Heart right ventricle (tissue), 16 donors: Measurements from ENCODE around the gene DDAH1. TPM values are rescaled to one million over a fixed set of nuclear protein-coding genes. Genes with fewer than 3 reads are reported as not detected.

Source experiments
- ATAC-seq, 8 donors: fragments of 200-7000 bp; cut with Tn5 transposase; one replicate each; pipeline ENCODE4 v1.9.1; 2020; ENCODE audit warnings: mild to moderate bottlenecking in 8 of 8, moderate library complexity in 8 of 8, moderate number of reproducible peaks in 1 of 8
- DNase-seq, 2 donors: peaks; one replicate each; pipeline ENCODE4 v3.0.0-alpha.2; 2020
- H3K27ac ChIP-seq, 10 donors: fragments of 200-600 bp; sonication (generic) in 2 of 10; one replicate each; pipeline versions ENCODE4 v1.5.0 to v1.8.0; 2020 to 2022; ENCODE audit warnings: mild to moderate bottlenecking in 3 of 10
- H3K27me3 ChIP-seq, 7 donors: fragments of 200-600 bp; one replicate each; pipeline ENCODE4 v1.8.0; 2021 to 2022; ENCODE audit warnings: mild to moderate bottlenecking in 2 of 7
- H3K36me3 ChIP-seq, 9 donors: fragments of 200-600 bp; sonication (generic) in 1 of 9; one replicate each; pipeline versions ENCODE4 v1.5.0 to v1.8.0; 2020 to 2022; ENCODE audit warnings: mild to moderate bottlenecking in 2 of 9
- H3K4me1 ChIP-seq, 9 donors: fragments of 200-600 bp; sonication (generic) in 1 of 9; one replicate each; pipeline versions ENCODE4 v1.5.0 to v1.8.0; 2020 to 2022; ENCODE audit warnings: mild to moderate bottlenecking in 4 of 9
- H3K4me3 ChIP-seq, 10 donors: fragments of 200-600 bp; sonication (generic) in 2 of 10; one replicate each; pipeline versions ENCODE4 v1.5.0 to v1.8.0; 2020 to 2022; ENCODE audit warnings: mild to moderate bottlenecking in 7 of 10, moderate library complexity in 2 of 10
- H3K9me3 ChIP-seq, 11 donors: fragments of 200-600 bp in 10 of 11; sonication (generic) in 2 of 11; one replicate each; pipeline versions ENCODE4 v1.5.0 to v1.8.0; 2013 to 2022; ENCODE audit warnings: mild to moderate bottlenecking in 2 of 11, control low read depth in 1 of 11, moderate library complexity in 1 of 11
- WGBS, 2 donors: extraction: QIAGEN DNeasy Blood & Tissue Kit; methylation state at CpG; one replicate each; pipeline ENCODE4 v1.1.7; 2013; ENCODE audit warnings: inconsistent platforms in 1 of 2; 5-methylcytosine and 5-hydroxymethylcytosine counted together
- intact Hi-C, 10 donors: fragments of 100-400 bp; cut with DNase I; formaldehyde crosslinking; loops; one replicate each; pipeline versions ENCODE4 v1.11.1 to v1.14.2; 2022
- polyA plus RNA-seq, 2 donors: library from polyadenylated mRNA; stranded (reverse); fragments of 200-250 nt; gene quantifications; one replicate each; pipeline ENCODE4 v1.2.3, GENCODE V29; 2013
- total RNA-seq, 10 donors: library from RNA; stranded (reverse); fragmentation: NEBNext Ultra II Directional in 3 of 10; extraction: Animal tissue kit (Norgen Biotek cat#: 25700) in 3 of 10; gene quantifications; one replicate each; pipeline versions ENCODE4 v1.2.1 to v1.2.4, GENCODE V29; 2021 to 2023
- TF ChIP-seq, protein P1 (sequence below), 9 donors: fragments of 200-600 bp; sonication (generic) in 2 of 9; IDR thresholded peaks; one replicate each; pipeline versions ENCODE4 v1.5.0 to v1.8.0; 2021 to 2022; ENCODE audit warnings: antibody characterized with exemption in 9 of 9, mild to moderate bottlenecking in 5 of 9, moderate library complexity in 1 of 9
- donor health status: Arrhythmogenic right ventricular cardiomyopathy.
- donor health status: ischemic (EF 13 %, LVEDD 7.1; RV severe dilation, severe dysfunction).
- donor health status: healthy with polysubstance abuse.
- donor health status: DM: no; HTN: yes; CAD: no.
- donor health status: DM: no; HTN: no; CAD: no.
- donor health status: ischemic (EF 25% LVEDD 6.9; RV normal size, moderate dysfunction).
- donor health status: ischemic (EF 25% LVEDD 5.7; RV mildly dilated, moderate dysfunction).
- donor health status: healthy.
- donor health status: DM: yes; HTN: yes; CAD: no.
- donor health status: Ischemic cardiomyopathy.
- donor health status: ischemic (EF 35%, LVEDD 5.7; RV mildly dilated, moderate dysfunction).
- donor health status: nonischemic (EF 11% LVEDD 7.7; RV severe dilation, severe dysfunction).
- donor health status: DM: yes; HTN: yes; CAD: no.
- donor health status: PGD.
- donor health status: ischemic (EF 29% LVEDD 5.4; RV normal size, mild dysfunction).
- donor health status: nonischemic (EF 23%, LVEDD 6.1; RV moderate dilation, normal function).

Gene DDAH1
- total and polyA plus RNA-seq, 12 donors: 2.7 to 29.0 (median 16.6) TPM

- H3K36me3 ChIP-seq: no peaks in the 10 kb centered on the region
- no peak for DNase-seq
- H3K4me3 ChIP-seq: no peak overlapping the region
- TF ChIP-seq, protein P1, sequence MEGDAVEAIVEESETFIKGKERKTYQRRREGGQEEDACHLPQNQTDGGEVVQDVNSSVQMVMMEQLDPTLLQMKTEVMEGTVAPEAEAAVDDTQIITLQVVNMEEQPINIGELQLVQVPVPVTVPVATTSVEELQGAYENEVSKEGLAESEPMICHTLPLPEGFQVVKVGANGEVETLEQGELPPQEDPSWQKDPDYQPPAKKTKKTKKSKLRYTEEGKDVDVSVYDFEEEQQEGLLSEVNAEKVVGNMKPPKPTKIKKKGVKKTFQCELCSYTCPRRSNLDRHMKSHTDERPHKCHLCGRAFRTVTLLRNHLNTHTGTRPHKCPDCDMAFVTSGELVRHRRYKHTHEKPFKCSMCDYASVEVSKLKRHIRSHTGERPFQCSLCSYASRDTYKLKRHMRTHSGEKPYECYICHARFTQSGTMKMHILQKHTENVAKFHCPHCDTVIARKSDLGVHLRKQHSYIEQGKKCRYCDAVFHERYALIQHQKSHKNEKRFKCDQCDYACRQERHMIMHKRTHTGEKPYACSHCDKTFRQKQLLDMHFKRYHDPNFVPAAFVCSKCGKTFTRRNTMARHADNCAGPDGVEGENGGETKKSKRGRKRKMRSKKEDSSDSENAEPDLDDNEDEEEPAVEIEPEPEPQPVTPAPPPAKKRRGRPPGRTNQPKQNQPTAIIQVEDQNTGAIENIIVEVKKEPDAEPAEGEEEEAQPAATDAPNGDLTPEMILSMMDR (IDR thresholded peaks at IDR 0.05): no peak
- WGBS, 2 donors: 89 to 93% methylated on average over 2 of the region's 2 CpGs
- H3K27ac ChIP-seq: no peak overlapping the region
- peak in 1 of 8 donors; percentile 7 for ATAC-seq
- H3K9me3 ChIP-seq: no peaks in the 10 kb centered on the region
- H3K27me3 ChIP-seq: no peaks in the 10 kb centered on the region
- peaks cover 0 to 5% (median 0%) of the 10 kb centered on the region in 9 donors for H3K4me1 ChIP-seq
- intact Hi-C loops: no loop called here
Measured at GRCh38 chr1:85284202-85284601, 180.8 kb downstream of the DDAH1 start.

DNA sequence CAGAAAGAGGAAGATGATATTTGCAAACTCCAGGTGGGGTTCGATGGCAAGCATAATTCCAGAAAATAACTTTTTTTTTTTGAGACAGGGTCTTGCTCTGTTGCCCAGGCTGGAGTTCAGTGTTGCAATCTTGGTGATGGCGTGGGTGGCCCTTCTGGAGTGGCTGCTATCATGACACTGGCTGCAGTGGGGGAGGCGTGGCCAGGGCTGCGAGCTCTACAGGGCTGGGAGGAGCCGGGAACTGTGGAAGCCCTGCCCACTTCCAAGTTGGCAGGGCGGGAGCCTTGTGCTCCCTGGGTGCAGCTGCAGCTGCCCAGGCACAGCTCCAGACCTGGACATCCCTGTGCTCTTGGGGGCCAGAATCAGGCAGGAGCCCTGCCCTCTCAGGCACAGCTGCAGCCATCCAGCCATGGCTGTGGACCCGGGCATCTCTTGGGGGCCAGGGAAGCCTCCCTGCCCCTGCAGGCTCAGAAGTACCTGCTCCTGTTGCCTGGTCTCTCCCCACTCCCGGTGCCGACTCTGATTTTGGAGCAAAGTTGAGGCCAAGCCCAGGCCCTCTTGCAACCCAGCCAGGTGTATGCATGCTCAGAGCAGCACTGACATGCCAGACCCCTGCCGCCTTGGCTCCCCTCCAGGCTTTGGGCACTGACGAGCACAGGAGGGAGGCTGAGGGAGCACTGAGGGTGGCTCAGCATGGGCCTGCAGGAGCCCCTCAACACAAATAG is 181.3 kb downstream of the DDAH1 start:
- H3K36me3 ChIP-seq: no peaks in the 10 kb centered on the region
- no peak overlapping the region for H3K27ac ChIP-seq
- intact Hi-C loops: no loop called here
- H3K9me3 ChIP-seq: no peaks in the 10 kb centered on the region
- H3K4me3 ChIP-seq: no peak overlapping the region
- peaks cover 0 to 11% (median 0%) of the 10 kb centered on the region in 9 donors for H3K4me1 ChIP-seq
- DNase-seq: no peak
- ATAC-seq: peak in 6 of 8 donors; percentile 28 to 72 (median 50)
- no peaks in the 10 kb centered on the region for H3K27me3 ChIP-seq
- 82 to 83% methylated on average over 11 of the region's 11 CpGs for WGBS, 2 donors
- TF ChIP-seq, protein P1 (IDR thresholded peaks at IDR 0.05): no peak

DNA sequence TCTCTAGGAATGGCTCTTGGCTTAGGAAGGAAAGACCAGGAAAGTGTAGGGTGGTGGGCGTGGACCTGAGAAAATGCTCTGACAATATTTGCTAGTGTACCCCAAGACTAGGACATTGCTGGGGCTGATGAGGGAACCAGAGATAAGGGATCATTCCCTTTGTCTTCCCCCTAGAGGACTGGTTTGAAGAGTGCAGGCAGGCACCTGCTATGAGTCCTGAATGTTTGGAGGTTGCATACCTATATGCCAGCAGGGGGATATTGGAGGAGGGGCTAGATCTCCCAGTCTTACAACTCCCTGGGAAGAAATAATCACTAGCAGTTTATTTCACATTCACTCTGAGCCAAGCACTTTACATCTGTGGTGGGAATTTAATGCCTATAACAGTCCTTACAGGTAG is 182.5 kb downstream of the DDAH1 start:
- DNase-seq (no peak), ATAC-seq (no peak)
- Histone ChIP-seq H3K36me3 (no peaks in the 10 kb centered on the region), H3K27me3 (no peaks in the 10 kb centered on the region), H3K27ac (no peak overlapping the region), H3K9me3 (no peaks in the 10 kb centered on the region), H3K4me3 (no peak overlapping the region), H3K4me1 (peaks cover 0 to 21% (median 0%) of the 10 kb centered on the region in 9 donors)
- WGBS, 2 donors: 91 to 92% methylated on average over 1 of the region's 1 CpG
- TF ChIP-seq, protein P1 (IDR thresholded peaks at IDR 0.05): no peak
- intact Hi-C loops: no loop called here

DNA sequence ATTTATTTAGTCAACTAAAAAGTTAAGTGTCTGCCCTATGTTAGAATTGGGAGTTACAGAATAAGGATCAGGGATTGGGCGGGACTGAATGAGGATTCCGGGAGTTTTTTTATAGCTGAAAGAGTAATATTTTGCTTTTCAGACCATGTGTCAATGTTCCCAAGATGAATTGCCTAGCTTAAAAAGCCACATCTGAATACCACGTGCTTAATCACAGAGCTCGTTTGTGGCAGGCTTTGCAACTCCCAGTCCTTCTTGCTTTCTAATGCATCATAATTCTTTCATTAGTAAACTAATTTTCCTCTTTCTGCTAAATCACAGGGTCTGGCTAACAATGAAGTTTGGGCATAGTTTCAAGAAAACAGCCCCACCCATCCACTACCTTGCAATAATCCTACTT is 184.3 kb downstream of the DDAH1 start:
- Histone ChIP-seq H3K27me3 (no peaks in the 10 kb centered on the region), H3K9me3 (no peaks in the 10 kb centered on the region), H3K4me3 (no peak overlapping the region), H3K4me1 (peaks cover 0 to 26% (median 5%) of the 10 kb centered on the region in 9 donors), H3K36me3 (no peaks in the 10 kb centered on the region), H3K27ac (no peak overlapping the region)
- TF ChIP-seq, protein P1 (IDR thresholded peaks at IDR 0.05): no peak
- DNase-seq: no peak
- WGBS, 2 donors: 85 to 87% methylated on average over 4 of the region's 4 CpGs
- intact Hi-C loops: no loop called here
- no peak for ATAC-seq
